Measurements from ENCODE around the gene PKN2.

Gene PKN2

GRCh38 chr1:88683541-88684481 lies at the start of gene PKN2:
TSS of gene PKN2 (plus strand) at chr1:88684273. CDS start at chr1:88684581, 308 bp downstream.
- DNase-seq = peak; percentile 98

DNA sequence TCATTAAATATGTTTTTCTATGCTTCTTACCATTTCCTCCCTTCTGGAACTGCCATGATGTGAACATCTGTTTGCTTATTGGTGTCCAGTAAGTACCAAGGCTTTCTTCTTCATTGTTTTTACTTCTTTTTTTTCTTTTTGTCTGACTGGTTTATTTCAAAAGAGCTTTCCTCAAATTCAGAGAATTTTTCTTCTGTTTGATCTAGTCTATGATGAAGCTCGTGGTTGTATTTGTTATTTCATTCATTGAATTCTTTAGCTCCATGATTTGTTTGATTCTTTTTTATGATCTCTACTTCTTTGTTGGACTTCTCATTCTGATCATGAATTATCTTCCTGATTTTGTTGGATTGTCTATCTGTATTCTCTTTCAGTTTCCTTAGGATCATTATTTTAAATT lies 49.5 kb upstream of the PKN2 start:
- DNase-seq = no peak

DNA sequence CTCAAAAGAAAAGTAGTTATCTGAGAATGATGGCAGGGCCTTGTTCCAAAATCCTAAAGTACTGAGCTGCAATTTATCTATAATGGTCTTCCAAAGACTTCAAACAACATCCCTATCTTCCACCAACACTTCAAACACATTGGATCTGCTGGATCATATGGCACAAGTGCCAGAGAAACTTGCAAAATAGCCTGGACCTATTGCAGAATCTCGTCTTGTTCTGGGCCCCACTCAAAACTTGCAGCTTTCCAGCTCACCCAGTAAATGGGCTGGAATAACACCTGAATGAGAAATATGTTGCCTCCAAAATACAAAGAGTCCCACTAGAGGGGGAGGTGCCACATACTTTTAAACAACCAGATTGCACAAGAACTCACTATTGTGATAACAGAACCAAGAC lies 44.0 kb upstream of the PKN2 start:
- no peak for DNase-seq

DNA sequence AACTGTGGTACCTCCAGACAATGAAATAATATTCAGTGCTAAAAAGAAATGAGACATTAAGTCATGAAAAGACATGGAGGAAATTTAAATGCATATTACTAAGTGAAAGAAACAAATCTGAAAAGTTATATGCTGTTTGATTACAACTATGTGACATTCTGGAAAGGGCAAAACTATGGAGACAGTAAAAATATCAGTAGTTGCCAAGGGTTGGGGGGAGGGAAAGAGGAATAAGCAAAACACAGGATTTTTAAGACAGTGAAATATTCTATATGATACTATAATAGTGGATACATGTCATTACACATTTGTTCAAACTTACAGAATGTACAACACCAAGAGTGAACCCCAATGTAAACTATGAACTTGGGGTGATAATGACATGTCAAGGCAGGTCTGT lies 38.2 kb upstream of the PKN2 start:
- no peak for DNase-seq

- DNase-seq = no peak
These were observed 37.4 kb upstream of the PKN2 start for GRCh38 chr1:88646476-88647248.

GRCh38 chr1:88647249-88647645 lies 36.8 kb upstream of the PKN2 start:
- no peak for DNase-seq

- no peak for DNase-seq
These were observed 36.2 kb upstream of the PKN2 start for GRCh38 chr1:88647749-88648415.

DNA sequence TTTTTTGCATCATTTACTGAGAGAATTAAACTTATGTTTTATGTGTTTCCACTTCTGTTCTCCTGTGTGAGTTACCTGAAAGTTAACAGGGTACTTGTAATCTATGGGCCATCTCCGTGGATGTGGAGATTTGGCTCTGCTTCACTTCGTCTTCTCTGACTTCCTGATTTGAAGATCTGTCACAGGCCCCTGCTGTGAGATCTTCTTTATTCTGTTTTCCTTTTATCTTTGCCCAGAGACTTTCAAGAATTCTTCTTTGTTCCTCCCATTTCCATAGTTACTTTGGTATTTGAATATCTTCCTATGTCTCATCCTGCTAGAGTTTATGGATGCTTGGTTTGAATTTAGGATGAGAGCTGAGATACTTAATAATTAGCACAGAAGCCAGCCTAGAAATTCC lies 35.4 kb upstream of the PKN2 start:
- no peak for DNase-seq

DNA sequence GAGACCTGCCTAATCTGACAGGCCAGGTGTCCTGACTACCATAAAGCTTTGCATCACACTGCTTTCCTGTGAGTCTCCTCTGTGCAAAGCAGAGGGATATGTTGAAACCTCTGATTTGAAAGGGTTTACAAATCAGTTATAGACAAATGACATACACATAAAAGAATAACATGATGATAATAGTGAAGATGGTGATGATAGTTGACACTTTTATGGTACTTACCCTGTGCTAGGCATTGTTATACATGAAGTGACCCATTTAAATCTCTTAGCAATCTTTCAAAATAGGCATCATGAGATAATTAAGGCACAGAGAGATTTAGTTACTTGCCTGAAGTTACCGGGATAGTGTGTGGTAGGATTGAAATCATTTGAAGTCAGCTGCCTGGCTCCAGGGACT lies 34.1 kb upstream of the PKN2 start:
- DNase-seq = no peak

- no peak for DNase-seq
These were observed 33.2 kb upstream of the PKN2 start for GRCh38 chr1:88650676-88651418.

- DNase-seq = no peak
These were observed 28.9 kb upstream of the PKN2 start for GRCh38 chr1:88655140-88655539.

GRCh38 chr1:88655685-88656299 lies 28.3 kb upstream of the PKN2 start:
- peak; percentile 44 for DNase-seq

GRCh38 chr1:88658419-88658818 lies 25.7 kb upstream of the PKN2 start:
- no peak for DNase-seq

DNA sequence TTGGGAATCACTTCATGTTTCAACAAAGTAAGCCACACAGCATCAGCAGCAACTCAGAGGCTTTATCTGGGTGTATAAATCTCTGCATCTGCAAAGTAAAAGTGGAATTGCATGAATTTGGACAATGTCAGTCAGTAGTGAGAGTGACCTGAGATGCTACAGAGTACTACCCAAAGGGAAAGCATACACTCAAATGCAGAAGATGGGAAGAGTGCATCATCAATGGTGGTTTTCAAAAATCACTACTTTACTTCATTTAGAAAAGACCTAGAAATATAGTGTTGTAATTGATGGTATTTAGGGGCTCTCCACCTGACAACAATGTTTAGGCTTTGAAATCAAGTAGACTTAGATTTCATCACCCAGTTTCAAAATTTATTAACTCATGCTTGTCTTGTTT lies 24.5 kb upstream of the PKN2 start:
- no peak for DNase-seq

DNA sequence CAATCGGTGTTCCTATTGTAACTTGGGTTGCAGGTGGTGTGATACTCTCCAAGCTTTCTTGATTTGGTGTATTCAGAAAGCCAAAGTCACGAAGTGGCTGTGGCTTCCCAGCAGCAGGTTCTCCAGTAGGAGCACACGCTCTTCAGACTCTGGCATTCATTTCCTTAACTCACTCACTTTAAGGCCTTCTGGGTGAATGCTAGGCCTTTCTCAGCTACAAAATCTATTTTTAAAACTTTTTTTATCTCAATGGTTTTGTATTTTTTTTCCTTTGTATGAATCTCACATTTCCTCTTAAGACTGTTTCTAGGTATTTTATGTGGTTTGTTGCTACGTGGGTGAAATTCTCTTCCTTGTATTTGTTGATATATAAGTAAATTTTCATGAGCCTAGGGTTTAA lies 22.9 kb upstream of the PKN2 start:
- DNase-seq = no peak

- no peak for DNase-seq
These were observed 21.9 kb upstream of the PKN2 start for GRCh38 chr1:88661951-88662699.

GRCh38 chr1:88662723-88663122 lies 21.4 kb upstream of the PKN2 start:
- no peak for DNase-seq

GRCh38 chr1:88668405-88668804 lies 15.7 kb upstream of the PKN2 start:
- DNase-seq = no peak

- no peak for DNase-seq
These were observed 13.6 kb upstream of the PKN2 start for GRCh38 chr1:88670462-88670861.

- DNase-seq = no peak
These were observed 10.6 kb upstream of the PKN2 start for GRCh38 chr1:88673446-88673845.

GRCh38 chr1:88678405-88678804 lies 5.7 kb upstream of the PKN2 start:
- DNase-seq = no peak

DNA sequence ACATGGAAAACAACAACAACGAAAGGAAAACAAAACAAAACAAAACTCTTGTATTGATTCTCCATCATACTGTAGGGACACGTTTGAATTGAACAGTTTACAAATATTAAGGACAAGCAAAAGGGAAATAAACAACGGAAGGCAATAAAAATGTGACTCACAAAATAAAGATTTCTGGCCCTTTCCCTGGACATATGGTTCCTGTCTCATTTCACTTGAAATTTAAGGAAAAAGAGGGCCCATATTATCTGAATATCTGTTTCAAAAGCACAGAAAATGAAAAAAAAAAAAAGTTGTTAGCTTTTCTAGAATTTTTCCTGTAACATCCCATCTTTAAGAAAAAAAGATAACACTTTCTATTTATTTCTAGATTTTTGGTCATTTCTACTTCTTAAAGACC lies 3.6 kb upstream of the PKN2 start:
- DNase-seq = no peak

All from CD4-positive, alpha-beta T cell treated with Interleukin-4 for 4 hours (primary cell).